WTC11 (cell line): Measurements from ENCODE around the gene ATM.

Experiments used
- CREM ChIP-seq: sonication (generic); formaldehyde crosslinking; IDR thresholded peaks from 2 replicates; pipeline ENCODE4 v1.8.1; 2022; ENCODE audit warnings: mild to moderate bottlenecking, missing genetic modification reagents, moderate library complexity
- RORB ChIP-seq: fragments of 250-450 bp; sonication (Bioruptor Pico); IDR thresholded peaks from 2 replicates; pipeline ENCODE4 v1.9.0; 2021; ENCODE audit warnings: mild to moderate bottlenecking
- ZNF138 ChIP-seq: sonication (generic); formaldehyde crosslinking; conservative IDR thresholded peaks from 2 replicates; pipeline ENCODE4 v1.8.1; 2022; ENCODE audit warnings: mild to moderate bottlenecking, moderate library complexity, missing genetic modification reagents
- ZNF232 ChIP-seq: sonication (generic); formaldehyde crosslinking; IDR thresholded peaks from 2 replicates; pipeline ENCODE4 v1.8.0; 2022; ENCODE audit warnings: mild to moderate bottlenecking, missing genetic modification reagents
- TF ChIP-seq, protein P1 (sequence below): fragments of 200-600 bp; IDR thresholded peaks from 2 replicates; pipeline ENCODE4 v1.8.0; 2022; ENCODE audit warnings: antibody characterized with exemption
- TF ChIP-seq, protein P2 (sequence below): sonication (generic); formaldehyde crosslinking; IDR thresholded peaks from 2 replicates; pipeline ENCODE4 v1.8.1; 2023; ENCODE audit warnings: mild to moderate bottlenecking, missing genetic modification reagents
- TF ChIP-seq, protein P3 (sequence below): sonication (generic); formaldehyde crosslinking; IDR thresholded peaks from 2 replicates; pipeline ENCODE4 v1.8.1; 2023; ENCODE audit warnings: mild to moderate bottlenecking, missing genetic modification reagents, moderate library complexity
- TF ChIP-seq, protein P4 (sequence below): sonication (generic); formaldehyde crosslinking; IDR thresholded peaks from 2 replicates; pipeline ENCODE4 v1.8.1; 2023; ENCODE audit warnings: mild to moderate bottlenecking, moderate library complexity, missing genetic modification reagents
- TF ChIP-seq, protein P5 (sequence below): sonication (generic); formaldehyde crosslinking; IDR thresholded peaks from 2 replicates; pipeline ENCODE4 v1.8.1; 2023; ENCODE audit warnings: mild to moderate bottlenecking, missing genetic modification reagents
- TF ChIP-seq, protein P6 (sequence below): sonication (generic); formaldehyde crosslinking; IDR thresholded peaks from 2 replicates; pipeline ENCODE4 v1.8.0; 2022; ENCODE audit warnings: mild to moderate bottlenecking, missing genetic modification reagents
- TF ChIP-seq, protein P7 (sequence below): sonication (generic); formaldehyde crosslinking; IDR thresholded peaks from 2 replicates; pipeline ENCODE4 v1.8.1; 2022; ENCODE audit warnings: low read depth, mild to moderate bottlenecking, moderate library complexity, missing genetic modification reagents, borderline replicate concordance
- TF ChIP-seq, protein P8 (sequence below): sonication (generic); formaldehyde crosslinking; IDR thresholded peaks from 2 replicates; pipeline ENCODE4 v1.8.0; 2022; ENCODE audit warnings: mild to moderate bottlenecking, missing genetic modification reagents
- TF ChIP-seq, protein P9 (sequence below): sonication (generic); formaldehyde crosslinking; IDR thresholded peaks from 2 replicates; pipeline ENCODE4 v1.8.0; 2022; ENCODE audit warnings: mild to moderate bottlenecking, missing genetic modification reagents

DNA sequence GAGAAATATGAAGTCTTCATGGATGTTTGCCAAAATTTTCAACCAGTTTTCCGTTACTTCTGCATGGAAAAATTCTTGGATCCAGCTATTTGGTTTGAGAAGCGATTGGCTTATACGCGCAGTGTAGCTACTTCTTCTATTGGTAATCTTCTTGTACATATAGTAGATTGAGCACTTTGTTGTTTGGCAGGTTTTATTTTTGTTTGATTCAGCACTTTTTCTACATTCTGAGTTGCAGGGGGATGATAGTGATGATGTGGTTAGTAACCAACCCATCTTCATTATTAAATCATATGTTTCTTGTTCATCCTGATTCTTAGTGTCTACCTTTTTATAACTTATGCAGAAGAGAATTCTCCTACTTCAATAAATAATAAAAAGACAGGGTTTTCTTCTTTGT is 122.9 kb downstream of the ATM start:
- TF ChIP-seq, protein P1, sequence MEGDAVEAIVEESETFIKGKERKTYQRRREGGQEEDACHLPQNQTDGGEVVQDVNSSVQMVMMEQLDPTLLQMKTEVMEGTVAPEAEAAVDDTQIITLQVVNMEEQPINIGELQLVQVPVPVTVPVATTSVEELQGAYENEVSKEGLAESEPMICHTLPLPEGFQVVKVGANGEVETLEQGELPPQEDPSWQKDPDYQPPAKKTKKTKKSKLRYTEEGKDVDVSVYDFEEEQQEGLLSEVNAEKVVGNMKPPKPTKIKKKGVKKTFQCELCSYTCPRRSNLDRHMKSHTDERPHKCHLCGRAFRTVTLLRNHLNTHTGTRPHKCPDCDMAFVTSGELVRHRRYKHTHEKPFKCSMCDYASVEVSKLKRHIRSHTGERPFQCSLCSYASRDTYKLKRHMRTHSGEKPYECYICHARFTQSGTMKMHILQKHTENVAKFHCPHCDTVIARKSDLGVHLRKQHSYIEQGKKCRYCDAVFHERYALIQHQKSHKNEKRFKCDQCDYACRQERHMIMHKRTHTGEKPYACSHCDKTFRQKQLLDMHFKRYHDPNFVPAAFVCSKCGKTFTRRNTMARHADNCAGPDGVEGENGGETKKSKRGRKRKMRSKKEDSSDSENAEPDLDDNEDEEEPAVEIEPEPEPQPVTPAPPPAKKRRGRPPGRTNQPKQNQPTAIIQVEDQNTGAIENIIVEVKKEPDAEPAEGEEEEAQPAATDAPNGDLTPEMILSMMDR = no peak
- TF ChIP-seq, protein P2, sequence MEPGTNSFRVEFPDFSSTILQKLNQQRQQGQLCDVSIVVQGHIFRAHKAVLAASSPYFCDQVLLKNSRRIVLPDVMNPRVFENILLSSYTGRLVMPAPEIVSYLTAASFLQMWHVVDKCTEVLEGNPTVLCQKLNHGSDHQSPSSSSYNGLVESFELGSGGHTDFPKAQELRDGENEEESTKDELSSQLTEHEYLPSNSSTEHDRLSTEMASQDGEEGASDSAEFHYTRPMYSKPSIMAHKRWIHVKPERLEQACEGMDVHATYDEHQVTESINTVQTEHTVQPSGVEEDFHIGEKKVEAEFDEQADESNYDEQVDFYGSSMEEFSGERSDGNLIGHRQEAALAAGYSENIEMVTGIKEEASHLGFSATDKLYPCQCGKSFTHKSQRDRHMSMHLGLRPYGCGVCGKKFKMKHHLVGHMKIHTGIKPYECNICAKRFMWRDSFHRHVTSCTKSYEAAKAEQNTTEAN (CRISPR knock-in tag) = no peak
- TF ChIP-seq ZNF138 (CRISPR knock-in tag) (no peak), ZNF232 (no peak), RORB (CRISPR knock-in tag) (no peak), CREM (CRISPR knock-in tag) (no peak)
- TF ChIP-seq, protein P3, sequence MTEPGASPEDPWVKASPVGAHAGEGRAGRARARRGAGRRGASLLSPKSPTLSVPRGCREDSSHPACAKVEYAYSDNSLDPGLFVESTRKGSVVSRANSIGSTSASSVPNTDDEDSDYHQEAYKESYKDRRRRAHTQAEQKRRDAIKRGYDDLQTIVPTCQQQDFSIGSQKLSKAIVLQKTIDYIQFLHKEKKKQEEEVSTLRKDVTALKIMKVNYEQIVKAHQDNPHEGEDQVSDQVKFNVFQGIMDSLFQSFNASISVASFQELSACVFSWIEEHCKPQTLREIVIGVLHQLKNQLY (CRISPR knock-in tag) = no peak
- TF ChIP-seq, protein P4, sequence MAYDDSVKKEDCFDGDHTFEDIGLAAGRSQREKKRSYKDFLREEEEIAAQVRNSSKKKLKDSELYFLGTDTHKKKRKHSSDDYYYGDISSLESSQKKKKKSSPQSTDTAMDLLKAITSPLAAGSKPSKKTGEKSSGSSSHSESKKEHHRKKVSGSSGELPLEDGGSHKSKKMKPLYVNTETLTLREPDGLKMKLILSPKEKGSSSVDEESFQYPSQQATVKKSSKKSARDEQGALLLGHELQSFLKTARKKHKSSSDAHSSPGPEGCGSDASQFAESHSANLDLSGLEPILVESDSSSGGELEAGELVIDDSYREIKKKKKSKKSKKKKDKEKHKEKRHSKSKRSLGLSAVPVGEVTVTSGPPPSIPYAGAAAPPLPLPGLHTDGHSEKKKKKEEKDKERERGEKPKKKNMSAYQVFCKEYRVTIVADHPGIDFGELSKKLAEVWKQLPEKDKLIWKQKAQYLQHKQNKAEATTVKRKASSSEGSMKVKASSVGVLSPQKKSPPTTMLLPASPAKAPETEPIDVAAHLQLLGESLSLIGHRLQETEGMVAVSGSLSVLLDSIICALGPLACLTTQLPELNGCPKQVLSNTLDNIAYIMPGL (CRISPR knock-in tag) = no peak
- TF ChIP-seq, protein P5, sequence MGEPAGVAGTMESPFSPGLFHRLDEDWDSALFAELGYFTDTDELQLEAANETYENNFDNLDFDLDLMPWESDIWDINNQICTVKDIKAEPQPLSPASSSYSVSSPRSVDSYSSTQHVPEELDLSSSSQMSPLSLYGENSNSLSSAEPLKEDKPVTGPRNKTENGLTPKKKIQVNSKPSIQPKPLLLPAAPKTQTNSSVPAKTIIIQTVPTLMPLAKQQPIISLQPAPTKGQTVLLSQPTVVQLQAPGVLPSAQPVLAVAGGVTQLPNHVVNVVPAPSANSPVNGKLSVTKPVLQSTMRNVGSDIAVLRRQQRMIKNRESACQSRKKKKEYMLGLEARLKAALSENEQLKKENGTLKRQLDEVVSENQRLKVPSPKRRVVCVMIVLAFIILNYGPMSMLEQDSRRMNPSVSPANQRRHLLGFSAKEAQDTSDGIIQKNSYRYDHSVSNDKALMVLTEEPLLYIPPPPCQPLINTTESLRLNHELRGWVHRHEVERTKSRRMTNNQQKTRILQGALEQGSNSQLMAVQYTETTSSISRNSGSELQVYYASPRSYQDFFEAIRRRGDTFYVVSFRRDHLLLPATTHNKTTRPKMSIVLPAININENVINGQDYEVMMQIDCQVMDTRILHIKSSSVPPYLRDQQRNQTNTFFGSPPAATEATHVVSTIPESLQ (CRISPR knock-in tag) = no peak
- TF ChIP-seq, protein P6, sequence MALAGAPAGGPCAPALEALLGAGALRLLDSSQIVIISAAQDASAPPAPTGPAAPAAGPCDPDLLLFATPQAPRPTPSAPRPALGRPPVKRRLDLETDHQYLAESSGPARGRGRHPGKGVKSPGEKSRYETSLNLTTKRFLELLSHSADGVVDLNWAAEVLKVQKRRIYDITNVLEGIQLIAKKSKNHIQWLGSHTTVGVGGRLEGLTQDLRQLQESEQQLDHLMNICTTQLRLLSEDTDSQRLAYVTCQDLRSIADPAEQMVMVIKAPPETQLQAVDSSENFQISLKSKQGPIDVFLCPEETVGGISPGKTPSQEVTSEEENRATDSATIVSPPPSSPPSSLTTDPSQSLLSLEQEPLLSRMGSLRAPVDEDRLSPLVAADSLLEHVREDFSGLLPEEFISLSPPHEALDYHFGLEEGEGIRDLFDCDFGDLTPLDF = no peak
- TF ChIP-seq, protein P7, sequence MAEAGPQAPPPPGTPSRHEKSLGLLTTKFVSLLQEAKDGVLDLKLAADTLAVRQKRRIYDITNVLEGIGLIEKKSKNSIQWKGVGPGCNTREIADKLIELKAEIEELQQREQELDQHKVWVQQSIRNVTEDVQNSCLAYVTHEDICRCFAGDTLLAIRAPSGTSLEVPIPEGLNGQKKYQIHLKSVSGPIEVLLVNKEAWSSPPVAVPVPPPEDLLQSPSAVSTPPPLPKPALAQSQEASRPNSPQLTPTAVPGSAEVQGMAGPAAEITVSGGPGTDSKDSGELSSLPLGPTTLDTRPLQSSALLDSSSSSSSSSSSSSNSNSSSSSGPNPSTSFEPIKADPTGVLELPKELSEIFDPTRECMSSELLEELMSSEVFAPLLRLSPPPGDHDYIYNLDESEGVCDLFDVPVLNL = no peak
- TF ChIP-seq, protein P8, sequence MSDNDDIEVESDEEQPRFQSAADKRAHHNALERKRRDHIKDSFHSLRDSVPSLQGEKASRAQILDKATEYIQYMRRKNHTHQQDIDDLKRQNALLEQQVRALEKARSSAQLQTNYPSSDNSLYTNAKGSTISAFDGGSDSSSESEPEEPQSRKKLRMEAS (CRISPR knock-in tag) = no peak
- TF ChIP-seq, protein P9, sequence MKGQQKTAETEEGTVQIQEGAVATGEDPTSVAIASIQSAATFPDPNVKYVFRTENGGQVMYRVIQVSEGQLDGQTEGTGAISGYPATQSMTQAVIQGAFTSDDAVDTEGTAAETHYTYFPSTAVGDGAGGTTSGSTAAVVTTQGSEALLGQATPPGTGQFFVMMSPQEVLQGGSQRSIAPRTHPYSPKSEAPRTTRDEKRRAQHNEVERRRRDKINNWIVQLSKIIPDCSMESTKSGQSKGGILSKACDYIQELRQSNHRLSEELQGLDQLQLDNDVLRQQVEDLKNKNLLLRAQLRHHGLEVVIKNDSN (CRISPR knock-in tag) = no peak
